HG02885 (cell line): ENCODE data around the gene TSKS.
"Not testable (repeated sequence)": the region's sequence is repeated elsewhere in the genome, so short reads cannot be mapped to it uniquely, and the experiment has no call there.

ENCODE experiments used
- ATAC-seq: cut with Tn5 transposase; IDR thresholded peaks from one replicate; pipeline ENCODE4 v1.9.1; 2021; ENCODE audit warnings: mild to moderate bottlenecking; ENCODE audit not compliant: unreplicated experiment, poor library complexity

TSKS gene

GRCh38 chr19:49727217-49728030 is 35.7 kb downstream of the TSKS start:
- no peak for ATAC-seq

- ATAC-seq, result not testable (repeated sequence)
Measured at GRCh38 chr19:49719420-49719819, 43.7 kb downstream of the TSKS start.

GRCh38 chr19:49718991-49719390 is 44.1 kb downstream of the TSKS start:
- no peak for ATAC-seq

- ATAC-seq, result no peak
Measured at GRCh38 chr19:49718511-49718910, 44.6 kb downstream of the TSKS start.

DNA sequence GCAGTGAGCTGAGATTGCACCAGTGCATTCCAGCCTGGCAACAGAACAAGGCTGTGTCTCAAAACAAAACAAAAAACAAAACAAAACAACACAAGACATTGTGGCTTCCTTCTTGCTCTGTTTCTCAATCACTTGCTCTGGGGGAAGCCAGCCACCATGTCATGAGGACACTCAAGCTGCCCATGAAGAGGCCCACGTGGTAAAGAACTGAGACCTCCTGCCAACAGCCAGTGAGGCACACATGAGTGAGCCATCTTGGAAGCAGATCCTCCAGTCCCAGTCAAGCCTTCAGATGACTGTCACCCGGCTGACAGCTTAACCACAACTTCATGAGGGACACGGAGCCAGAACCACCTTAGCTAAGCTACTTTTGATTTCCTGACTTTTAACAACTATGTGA is 47.0 kb downstream of the TSKS start:
- ATAC-seq, result no peak

DNA sequence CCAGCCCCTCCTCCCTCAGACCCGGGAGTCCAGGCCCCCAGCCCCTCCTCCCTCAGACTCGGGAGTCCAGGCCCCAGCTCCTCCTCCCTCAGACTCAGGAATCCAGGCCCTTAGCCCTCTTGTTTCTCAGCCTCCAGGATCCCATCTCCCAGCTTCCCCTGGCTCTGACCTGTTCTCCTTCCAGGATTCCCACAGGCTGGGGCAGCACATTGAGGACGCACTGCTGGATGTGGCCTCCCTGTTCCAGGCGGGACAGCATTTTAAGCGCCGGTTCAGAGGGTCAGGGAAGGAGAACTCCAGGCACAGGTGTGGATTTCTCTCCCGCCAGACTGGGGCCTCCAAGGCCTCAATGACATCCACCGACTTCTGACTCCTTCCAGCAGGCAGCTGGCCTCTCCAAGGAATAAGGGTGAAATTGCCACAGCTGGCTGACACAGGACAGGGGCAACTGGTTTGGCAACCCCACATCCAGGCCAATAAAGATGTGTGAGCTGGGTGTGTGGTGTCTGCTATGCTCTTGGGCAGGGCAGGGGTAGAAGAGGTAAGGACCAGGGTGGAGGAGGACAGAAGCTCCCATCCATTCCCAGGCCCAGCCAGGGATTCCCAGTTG is 49.8 kb downstream of the TSKS start:
- ATAC-seq, result no peak

- ATAC-seq, result no peak
Measured at GRCh38 chr19:49712397-49712859, 50.7 kb downstream of the TSKS start.

DNA sequence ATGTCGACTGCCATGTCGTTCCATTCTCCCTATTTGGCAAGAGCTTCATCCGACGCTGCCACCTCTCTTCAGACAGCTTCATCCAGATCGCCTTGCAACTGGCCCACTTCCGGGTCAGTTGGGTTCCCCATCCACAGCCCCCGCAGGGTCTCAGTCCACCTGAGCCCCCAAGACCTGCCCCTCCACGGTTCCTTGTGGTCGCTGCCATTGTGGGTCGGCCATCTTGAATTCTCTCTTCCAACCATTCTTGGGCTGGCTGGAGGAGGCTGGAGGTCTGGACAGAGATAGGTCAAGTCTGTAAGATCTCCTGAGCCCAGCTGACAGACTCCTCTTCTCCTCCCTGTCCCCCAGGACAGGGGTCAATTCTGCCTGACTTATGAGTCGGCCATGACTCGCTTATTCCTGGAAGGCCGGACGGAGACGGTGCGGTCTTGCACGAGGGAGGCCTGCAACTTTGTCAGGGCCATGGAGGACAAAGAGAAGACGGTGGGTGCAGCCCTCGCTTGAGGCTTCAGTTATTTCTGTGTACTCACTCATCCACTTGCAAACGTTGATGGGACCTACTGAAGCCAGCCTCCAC is 52.6 kb downstream of the TSKS start:
- no peak for ATAC-seq

DNA sequence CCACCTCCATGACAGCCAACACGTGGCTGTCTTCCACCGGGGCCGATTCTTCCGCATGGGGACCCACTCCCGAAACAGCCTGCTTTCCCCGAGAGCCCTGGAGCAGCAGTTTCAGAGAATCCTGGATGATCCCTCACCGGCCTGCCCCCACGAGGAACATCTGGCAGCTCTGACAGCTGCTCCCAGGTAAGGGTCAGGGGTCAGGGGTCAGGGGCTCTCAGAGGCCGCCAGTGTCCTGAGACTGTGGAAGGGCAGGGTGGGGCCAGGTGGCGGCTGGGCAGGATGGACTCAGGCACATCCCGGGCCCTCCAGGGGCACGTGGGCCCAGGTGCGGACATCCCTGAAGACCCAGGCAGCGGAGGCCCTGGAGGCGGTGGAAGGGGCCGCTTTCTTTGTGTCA is 57.2 kb downstream of the TSKS start:
- ATAC-seq, result no peak

DNA sequence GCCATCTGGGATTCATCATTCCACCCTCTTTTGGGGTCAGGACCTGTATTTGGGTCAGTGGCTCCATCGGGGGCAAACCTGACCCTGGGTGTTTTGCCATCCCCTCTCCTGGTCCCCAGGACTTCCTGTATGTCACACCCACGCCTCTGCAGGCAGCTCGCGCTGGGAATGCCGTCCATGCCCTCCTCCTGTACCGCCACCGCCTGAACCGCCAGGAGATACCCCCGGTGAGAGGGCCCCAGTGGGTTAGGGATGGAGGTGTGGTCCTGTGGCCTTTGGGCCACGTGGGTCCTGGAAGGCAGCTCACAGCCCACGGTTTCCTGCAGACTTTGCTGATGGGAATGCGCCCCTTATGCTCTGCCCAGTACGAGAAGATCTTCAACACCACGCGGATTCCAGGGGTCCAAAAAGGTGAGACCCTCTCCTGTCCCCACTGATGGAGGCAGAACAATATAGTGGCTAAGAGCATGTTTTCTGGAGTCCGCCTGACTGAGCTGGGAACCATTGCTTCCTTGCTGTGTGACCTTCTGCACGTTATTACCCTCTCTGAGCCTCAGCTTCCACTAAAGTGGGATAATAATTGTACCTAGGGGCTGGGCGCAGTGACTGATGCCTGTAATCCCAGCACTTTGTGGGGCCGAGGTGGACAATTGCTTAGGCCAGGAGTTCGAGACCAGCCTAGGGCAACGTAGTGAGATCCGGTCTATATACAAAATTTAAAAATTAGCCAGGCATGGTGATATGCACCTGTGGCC is 58.0 kb downstream of the TSKS start:
- no peak for ATAC-seq

- no peak for ATAC-seq
Measured at GRCh38 chr19:49701271-49701786, 61.8 kb downstream of the TSKS start.

- no peak for ATAC-seq
Measured at GRCh38 chr19:49700563-49700962, 62.5 kb downstream of the TSKS start.

GRCh38 chr19:49699364-49699763 is 63.7 kb downstream of the TSKS start:
- no peak for ATAC-seq

DNA sequence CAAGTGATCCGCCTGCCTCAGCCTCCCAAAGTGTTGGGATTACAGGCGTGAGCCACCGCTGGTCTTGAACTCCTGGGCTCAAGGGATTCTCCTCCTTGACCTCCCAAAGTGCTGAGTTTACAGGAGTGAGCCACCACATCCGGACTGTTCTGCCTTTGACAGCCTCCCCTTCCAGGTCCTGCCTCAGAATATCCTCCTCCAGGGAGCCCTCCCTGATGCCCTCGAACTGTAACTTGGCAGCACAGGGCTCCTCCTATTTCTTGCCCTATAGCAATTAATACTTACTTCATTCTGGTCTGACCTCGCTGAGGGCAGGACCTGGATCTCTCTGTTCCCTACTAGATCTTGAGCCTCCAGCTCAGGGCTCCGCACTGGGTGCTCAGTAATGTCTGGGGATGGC is 66.2 kb downstream of the TSKS start:
- no peak for ATAC-seq

GRCh38 chr19:49696115-49696514 is 67.0 kb downstream of the TSKS start:
- ATAC-seq, result no peak

GRCh38 chr19:49692147-49692506 is 71.0 kb downstream of the TSKS start:
- no peak for ATAC-seq

DNA sequence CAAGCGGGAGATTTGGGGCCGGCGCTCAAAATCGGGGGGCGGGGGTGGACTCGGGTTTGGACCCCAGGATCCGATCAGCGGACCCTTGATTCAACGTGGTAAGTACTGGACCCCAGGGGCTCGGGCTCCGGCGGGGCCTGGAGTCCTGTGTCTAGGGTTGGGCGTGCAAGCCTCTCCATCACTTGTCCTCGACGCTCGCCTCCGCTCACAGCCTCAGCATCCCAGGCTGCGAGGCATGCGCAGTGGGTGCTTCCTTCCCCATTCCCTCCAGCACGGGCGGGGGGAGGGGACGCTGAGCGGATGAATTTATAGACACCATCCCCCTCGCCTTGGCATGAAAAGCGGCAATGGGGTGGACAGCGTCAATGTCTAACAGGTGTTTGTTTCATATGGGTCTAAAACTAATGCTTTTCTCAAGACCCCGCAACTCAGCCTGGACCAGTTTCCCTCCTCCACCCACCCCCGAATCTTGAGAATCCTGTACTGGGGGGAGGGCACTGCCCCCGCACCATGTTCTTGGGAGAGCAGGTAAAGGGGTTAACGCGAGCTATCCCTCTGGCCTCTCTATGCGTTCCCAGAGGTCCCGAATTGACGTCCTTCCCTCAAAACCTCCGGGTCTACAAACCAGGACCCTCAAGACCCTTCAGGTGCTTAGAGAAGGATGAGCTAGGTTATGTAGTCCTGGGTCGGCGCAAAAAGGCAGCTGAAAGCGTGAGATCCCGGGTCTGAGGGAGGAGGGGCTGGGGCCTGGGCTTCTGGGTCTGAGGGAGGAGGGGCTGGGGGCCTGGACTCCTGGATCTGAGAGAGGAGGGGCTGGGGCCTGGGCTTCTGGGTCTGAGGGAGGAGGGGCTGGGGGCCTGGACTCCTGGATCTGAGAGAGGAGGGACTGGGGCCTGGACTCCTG is 71.6 kb downstream of the TSKS start:
- no peak for ATAC-seq

- no peak for ATAC-seq
Measured at GRCh38 chr19:49690656-49691242, 72.4 kb downstream of the TSKS start, which contains the start of gene CPT1C. TSS of gene CPT1C (plus strand) at chr19:49691116. CDS start at chr19:49692253, 1,137 bp downstream.

DNA sequence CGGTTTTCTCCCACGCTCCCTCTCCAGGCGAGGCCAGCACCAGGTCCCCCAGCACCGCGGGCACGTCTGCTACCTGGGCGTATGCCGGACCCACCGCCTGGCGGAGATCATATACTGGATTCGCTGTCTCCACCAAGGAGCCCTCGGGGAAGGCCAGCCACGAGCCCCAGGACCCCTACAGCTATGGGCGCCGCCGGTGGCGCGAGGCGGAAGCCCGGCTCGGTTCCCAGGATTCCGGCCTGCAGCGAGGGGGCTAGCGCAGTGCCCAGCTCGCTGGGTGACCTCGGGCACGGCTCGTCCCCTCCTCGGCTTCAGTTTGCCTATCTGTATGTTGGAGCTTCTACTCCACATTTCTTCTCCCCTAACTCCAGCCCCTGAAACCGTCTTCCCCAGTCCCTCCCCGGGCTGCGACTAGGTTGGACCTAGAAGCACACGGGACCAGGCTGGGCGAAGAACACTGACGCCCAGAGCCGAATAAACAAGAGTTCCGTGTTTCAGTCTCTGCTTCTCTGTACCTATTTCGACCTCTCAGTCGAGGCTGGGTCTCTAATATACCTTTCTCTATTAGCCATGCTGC is 72.9 kb downstream of the TSKS start:
- no peak for ATAC-seq
